ENCODE results near the gene EID3. TPM values are rescaled to one million over a fixed set of nuclear protein-coding genes. Genes with fewer than 3 reads are reported as not detected.

EID3 gene
- total RNA-seq, 2 experiments from 2014 or later: 5.8 to 6.9 TPM

DNA sequence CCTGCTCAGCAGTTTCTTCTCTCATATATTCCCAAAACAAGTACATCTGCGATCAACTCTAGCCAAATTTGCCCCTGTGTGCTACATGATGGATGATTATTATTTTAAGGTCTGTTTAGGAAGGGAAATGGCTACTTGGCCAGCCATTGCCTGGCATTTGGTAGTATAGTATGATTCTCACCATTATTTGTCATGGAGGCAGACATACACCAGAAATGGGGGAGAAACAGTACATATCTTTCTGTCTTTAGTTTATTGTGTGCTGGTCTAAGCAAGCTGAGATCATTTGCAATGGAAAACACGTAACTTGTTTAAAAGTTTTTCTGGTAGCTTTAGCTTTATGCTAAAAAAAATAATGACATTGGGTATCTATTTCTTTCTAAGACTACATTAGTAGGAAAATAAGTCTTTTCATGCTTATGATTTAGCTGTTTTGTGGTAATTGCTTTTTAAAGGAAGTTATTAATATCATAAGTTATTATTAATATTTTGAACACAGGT is 45.5 kb downstream of the EID3 start:
- no peak for DNase-seq
- Mint-ChIP-seq H3K9me3 (no peaks in the 10 kb centered on the region), H3K27ac (no peak overlapping the region), H3K36me3 (ENCODE audit: low read depth) (peaks cover 28% of the 10 kb centered on the region), H3K27me3 (no peaks in the 10 kb centered on the region), H3K4me1 (no peaks in the 10 kb centered on the region), H3K4me3 (no peak overlapping the region)
- ChIA-PET POLR2A (no interaction called here), CTCF (no interaction called here)

DNA sequence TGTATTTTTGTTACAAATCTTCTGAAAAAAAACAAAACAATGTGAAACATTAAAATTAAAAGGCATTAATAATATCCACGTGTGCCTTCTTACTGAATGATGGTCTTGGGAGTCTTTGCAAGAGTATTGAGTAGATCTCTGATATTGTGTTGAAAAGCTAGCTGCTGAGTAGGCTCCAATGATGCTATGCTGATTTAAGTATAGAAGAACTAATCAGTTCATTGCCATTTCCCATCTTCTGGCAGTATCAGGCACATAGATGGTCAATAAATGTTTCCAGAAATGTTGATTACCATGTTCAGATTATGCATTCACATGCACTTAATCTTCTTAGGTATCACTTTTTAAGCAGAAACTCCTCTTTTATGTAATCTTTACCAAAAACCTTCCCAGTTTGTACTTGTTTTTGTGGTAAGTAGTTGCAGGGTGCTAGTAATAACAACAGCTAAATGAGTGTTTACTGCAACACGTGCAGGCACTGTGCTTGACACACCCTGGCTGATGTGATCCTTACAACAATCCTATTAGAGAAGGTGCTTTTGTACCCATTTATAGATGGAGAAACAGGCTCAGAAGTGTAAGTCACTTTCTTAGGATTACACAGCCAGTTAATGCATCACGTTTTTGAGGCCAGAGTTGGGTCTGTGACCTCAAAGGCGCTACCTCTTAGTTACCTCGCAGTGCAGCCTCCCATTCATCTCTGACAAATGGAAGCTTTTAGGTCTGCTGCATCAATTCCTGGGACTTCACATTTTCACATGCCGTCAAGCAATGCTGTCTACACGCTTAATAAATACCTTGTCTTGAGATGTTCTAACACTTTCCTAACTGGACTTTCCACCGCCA is 46.9 kb downstream of the EID3 start:
- Mint-ChIP-seq H3K27ac (no peak overlapping the region), H3K4me3 (no peak overlapping the region), H3K4me1 (no peaks in the 10 kb centered on the region), H3K27me3 (no peaks in the 10 kb centered on the region), H3K36me3 (ENCODE audit: low read depth) (peaks cover 22% of the 10 kb centered on the region), H3K9me3 (no peaks in the 10 kb centered on the region)
- DNase-seq: no peak
- ChIA-PET POLR2A (no interaction called here), CTCF (interaction anchor here (0.8 kb wide), 1 partner anchor 130 kb away, joined by 3 read pairs; no protein-coding TSS in a partner anchor)

DNA sequence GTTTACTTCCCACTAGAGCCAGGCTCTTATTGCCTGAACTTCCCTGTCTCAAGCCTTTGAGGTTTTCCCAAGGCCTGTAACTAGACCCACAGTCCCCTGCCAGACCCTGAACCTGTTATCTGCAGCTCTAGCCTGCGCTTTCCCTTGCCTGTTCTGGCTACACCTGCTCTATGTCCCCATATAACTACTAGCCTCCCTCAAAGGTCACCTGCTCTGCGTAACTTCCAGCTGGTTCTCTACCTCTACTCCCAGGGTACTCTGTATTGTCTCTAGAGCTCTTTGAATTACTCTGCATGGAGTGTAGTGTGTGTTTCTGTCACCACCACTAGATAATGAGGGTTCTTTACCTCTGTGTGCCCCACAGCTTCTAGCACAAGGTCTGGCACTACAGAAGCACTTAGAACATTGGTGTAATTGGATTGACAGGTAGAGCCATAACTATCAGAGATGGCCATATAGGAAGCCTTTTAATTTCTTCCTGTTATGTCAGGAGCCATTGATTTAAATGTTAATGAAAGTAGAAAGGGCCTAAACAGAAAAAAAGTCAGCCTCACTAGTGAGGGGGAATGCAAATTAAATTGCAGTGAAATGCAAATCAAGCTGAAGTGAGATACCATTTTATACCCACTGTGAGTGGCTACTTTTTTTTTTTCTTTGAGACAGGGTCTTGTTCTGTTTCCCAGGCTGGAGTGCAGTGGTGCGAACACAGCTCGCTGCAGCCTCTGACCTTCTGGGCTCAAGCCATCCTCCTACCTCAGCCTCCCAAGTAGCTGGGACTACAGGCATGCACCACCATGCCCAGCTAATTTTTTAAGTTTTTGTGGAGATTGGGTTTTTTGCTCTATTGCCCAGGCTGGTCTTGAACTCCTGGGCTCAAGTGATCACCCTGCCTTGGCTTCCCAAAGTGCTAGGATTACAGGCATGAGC is 47.8 kb downstream of the EID3 start:
- DNase-seq: no peak
- POLR2A ChIA-PET: no interaction called here
- Mint-ChIP-seq H3K9me3 (no peaks in the 10 kb centered on the region), H3K27ac (peak overlapping the region; percentile 21), H3K27me3 (no peaks in the 10 kb centered on the region), H3K4me1 (no peaks in the 10 kb centered on the region), H3K36me3 (ENCODE audit: low read depth) (peaks cover 22% of the 10 kb centered on the region), H3K4me3 (no peak overlapping the region)
- CTCF ChIA-PET: interaction anchor here (0.8 to 1.5 kb wide), 2 partner anchors 11 to 131 kb away, joined by 3 to 5 read pairs; no protein-coding TSS in a partner anchor

- POLR2A ChIA-PET: no interaction called here
- H3K9me3 Mint-ChIP-seq: no peaks in the 10 kb centered on the region
- H3K27me3 Mint-ChIP-seq: no peaks in the 10 kb centered on the region
- H3K4me3 Mint-ChIP-seq: no peak overlapping the region
- H3K4me1 Mint-ChIP-seq: no peaks in the 10 kb centered on the region
- CTCF ChIA-PET: interaction anchor here (1.5 kb wide), 1 partner anchor 12 kb away, joined by 5 read pairs; no protein-coding TSS in a partner anchor
- no peak overlapping the region for H3K27ac Mint-ChIP-seq
- no peak for DNase-seq
- H3K36me3 Mint-ChIP-seq (ENCODE audit: low read depth): peaks cover 22% of the 10 kb centered on the region
Measured at GRCh38 chr12:104352106-104352713, 48.7 kb downstream of the EID3 start.

GRCh38 chr12:104353012-104353981 is 49.8 kb downstream of the EID3 start:
- Mint-ChIP-seq H3K4me3 (no peak overlapping the region), H3K9me3 (no peaks in the 10 kb centered on the region), H3K4me1 (peaks cover 6% of the 10 kb centered on the region), H3K27me3 (no peaks in the 10 kb centered on the region), H3K27ac (no peak overlapping the region), H3K36me3 (ENCODE audit: low read depth) (peaks cover 12% of the 10 kb centered on the region)
- DNase-seq: no peak
- POLR2A ChIA-PET: interaction anchor here (0.5 kb wide), 1 partner anchor 222 kb away, joined by 4 read pairs; no protein-coding TSS in a partner anchor
- CTCF ChIA-PET: interaction anchor here (0.9 to 1.4 kb wide), 2 partner anchors 9 to 149 kb away, joined by 3 read pairs; no protein-coding TSS in a partner anchor

- H3K27ac Mint-ChIP-seq: no peak overlapping the region
- H3K9me3 Mint-ChIP-seq: no peaks in the 10 kb centered on the region
- no peak for DNase-seq
- ChIA-PET POLR2A (no interaction called here), CTCF (interaction anchor here (0.9 to 1.4 kb wide), 2 partner anchors 10 to 150 kb away, joined by 3 read pairs; no protein-coding TSS in a partner anchor)
- H3K36me3 Mint-ChIP-seq (ENCODE audit: low read depth): peaks cover 6% of the 10 kb centered on the region
- no peak overlapping the region for H3K4me3 Mint-ChIP-seq
- H3K4me1 Mint-ChIP-seq: peaks cover 7% of the 10 kb centered on the region
- no peaks in the 10 kb centered on the region for H3K27me3 Mint-ChIP-seq
Measured at GRCh38 chr12:104354167-104354867, 50.8 kb downstream of the EID3 start.

Other genes with a start within 250 kb of the EID3 start
- gene HCFC2, start 239.2 kb upstream of the EID3 start, total RNA-seq: 10 to 100 TPM; 13.1 to 15.4 TPM
- 10 to 100 TPM; 26.8 to 30.2 TPM for gene NFYB, start 165.5 kb upstream of the EID3 start, total RNA-seq
- 10 to 100 TPM; 80.9 to 82.7 TPM for gene TXNRD1, start 88.0 kb upstream of the EID3 start, total RNA-seq
- gene CHST11, start 153.2 kb downstream of the EID3 start, total RNA-seq: 10 to 100 TPM; 56.4 to 56.6 TPM